HG03439 (cell line): ENCODE measurements around the gene OR51D1.

Source experiments
- ATAC-seq: cut with Tn5 transposase; IDR thresholded peaks from one replicate; pipeline ENCODE4 v1.9.1; 2021; ENCODE audit warnings: mild to moderate bottlenecking, moderate library complexity; ENCODE audit not compliant: unreplicated experiment

Gene OR51D1

DNA sequence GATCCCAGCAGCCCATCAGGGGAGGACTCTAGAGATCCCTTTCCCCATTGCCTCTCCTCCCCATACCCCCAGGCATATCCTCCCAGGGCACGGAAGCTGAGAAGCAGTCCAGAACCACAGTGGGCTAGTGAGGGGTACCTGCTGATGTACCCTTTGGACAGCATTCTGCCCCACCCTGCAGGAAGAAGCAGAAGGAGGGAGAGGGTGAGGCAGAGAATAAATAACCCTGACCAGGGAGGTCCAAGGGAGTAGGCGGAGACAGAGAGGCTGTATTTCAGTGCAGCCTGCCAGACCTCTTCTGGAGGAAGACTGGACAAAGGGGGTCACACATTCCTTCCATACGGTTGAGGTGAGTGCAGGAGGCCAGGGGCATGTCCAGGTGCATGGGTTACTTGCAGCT, 6.4 kb downstream of the OR51D1 start, which contains the start of gene OR51E1:
Gene OR51E1, plus strand, starts transcription at position 301 of the 400 bp plus-strand sequence. CDS start 8,545 bp downstream, outside the sequence.
- no peak for ATAC-seq

DNA sequence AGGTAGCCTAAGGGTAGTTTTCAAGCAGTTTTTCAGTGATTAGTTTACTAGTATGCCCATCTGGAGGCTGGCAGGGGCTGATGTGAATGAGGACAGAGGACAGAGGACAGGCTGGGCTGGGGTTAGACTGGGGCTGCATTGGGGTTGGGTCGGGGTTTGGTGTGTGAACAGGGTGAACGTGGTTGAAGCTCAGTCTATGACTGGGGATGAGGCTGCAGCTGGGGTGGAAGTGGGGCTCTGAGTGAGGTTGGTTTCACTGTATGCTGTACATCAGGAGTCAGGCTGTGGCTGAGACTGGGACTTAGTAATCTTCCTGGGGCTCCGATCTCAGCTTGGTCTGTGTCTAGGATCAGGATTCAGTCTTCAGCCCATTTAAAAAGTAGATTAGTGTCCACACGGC, 7.0 kb downstream of the OR51D1 start:
- no peak for ATAC-seq

- ATAC-seq, result no peak
Observed at GRCh38 chr11:4645974-4646373, 8.7 kb downstream of the OR51D1 start.

- no peak for ATAC-seq
Observed at GRCh38 chr11:4647766-4648165, 10.5 kb downstream of the OR51D1 start.

GRCh38 chr11:4654635-4655369, 17.5 kb downstream of the OR51D1 start:
- no peak for ATAC-seq

DNA sequence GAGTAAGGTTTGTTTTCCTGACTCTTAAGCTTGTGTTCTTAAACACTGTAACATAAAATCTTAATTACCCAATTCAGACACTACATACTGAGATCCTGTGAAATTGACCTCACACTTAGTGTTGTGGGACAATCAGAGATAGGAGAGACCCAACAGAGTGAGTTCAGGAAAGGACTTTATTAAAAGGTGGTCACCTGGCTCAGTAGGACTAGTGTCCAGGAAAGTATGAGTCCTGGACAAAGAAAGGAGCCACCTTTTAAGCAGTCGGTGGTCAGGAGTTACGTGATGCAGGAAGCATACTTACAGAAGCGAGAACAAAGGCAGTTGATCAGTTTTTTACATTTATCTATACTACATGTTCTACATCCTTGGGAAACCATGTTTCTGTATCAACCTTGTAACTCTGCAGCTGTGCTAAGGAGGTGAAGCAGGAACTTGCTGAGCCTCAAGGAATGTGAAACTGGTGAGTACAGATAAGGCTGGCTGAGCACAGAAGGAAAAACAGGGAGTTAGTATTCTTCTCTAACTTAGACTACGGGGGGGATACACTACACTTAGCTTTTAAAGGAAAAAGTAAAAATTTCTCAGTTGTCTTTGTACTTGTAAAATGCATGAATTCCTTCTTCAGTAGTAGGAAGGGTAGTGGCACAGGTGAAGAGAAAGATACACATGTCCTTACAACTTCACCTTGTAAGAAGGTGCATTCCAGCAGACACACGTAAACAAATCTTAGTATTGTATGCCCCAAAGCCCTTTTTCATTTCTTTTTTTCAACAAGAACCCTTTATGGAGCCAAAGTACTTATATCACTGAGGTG, 21.6 kb downstream of the OR51D1 start:
- no peak for ATAC-seq

DNA sequence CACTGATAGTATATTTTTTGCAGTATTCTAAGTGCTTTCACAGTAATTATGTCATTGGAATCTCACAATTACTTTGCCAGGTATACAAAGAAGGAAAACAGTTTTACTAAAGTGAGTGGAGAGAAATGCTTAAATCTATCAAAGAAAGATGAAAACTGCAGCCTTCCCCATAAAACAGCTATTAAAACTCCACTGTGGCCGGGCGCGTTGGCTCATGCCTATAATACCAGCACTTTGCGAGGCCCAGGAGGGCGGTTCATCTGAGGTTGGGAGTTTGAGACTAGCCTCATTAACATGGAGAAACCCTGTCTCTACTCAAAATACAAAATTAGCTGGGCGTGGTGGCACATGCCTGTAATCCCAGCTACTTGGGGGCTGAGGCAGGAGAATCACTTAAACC, 25.6 kb downstream of the OR51D1 start:
- ATAC-seq, result no peak

- ATAC-seq, result no peak
Observed at GRCh38 chr11:4664183-4664582, 26.9 kb downstream of the OR51D1 start.

DNA sequence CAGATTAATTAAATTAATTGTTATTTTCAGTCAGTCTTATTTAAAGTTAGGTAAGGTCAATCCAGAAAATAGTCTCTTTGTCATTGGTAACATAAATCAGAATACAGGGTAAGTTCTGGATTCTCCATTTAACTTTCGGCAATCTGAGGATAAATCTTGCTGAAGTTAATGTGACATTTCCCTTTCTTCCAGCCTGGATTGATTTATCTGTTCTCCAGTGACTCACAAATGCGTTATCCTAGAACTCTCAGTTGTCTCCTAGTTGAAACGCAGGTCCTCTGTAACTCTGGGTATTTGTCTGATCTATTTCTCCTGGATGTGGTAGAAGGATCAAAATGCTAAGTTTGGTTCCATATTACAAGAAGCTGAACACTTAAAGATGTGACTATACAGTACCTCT, 27.5 kb downstream of the OR51D1 start:
- ATAC-seq, result no peak

DNA sequence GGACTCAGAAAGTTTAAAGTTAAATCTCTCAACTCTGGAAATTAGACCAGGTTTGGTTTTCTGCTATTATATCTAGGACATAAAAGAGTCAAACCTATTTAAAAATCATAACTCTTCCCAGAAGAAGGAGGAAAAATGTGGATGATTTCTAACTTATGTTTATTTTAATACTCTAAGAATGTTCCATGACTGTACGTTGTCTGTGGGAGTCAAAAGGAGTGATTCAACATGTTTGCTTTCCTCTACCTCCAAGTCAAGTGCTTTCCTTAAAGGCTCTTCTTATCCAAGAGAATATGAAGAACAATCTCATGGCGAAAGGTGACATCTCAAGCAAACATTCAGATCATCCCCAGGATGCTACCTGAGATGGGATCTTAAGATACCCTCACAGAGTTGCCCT, 28.1 kb downstream of the OR51D1 start:
- ATAC-seq, result no peak

DNA sequence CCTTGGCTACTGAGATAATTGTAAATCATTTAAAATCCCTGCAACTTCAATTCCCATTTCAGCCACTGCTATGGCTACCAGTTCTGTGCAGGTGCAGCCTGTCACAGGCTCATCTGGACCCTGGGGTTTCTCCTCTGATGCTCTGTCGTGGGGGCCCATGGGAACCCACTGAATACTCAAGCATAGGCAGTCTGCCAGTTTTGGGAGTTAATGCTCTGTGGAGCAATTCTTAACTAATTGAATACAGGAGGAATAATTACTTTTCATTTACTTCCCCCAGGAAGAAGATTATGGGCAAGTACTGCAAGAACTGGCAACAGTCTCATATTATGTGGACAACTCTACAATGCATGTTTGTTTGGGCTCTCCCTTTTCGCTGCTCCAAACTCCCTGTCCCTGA, 34.5 kb downstream of the OR51D1 start:
- ATAC-seq, result no peak

DNA sequence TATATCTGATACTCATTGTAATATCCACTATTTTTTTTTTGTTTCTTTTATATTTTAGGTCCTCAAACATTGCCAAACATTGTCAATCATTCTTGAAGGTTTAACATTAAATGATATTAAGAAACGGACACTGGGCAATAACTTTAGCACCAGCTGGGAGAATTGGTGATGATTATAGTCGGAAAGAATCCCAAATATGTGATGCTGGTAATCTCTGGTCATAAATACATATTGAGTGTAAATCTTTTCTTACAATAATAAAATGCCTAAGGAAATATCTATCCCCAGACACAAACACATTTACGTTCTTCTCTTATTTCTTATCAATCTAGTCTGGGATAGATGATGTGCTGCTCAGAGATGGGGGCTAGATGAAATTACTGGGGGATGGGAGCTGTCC, 35.2 kb downstream of the OR51D1 start:
- ATAC-seq, result no peak

DNA sequence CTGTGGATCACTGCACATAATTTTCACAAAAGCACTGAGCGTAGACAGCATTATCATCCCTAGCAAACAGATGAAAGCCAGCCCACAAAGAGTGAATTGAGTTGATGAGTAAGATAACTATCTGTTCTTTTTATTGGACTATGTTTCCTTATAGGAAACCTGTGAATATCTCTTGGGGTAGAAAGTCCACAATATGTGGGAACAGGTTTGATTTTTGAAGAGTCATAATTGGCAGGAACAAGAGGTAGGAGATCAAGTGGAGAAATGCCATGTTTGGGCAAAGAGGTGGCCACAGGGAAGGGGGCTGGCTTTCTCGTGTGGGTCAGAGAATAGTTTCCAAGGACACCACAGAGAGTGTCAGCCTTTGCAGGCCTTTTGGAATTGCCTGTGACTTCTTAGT, 36.5 kb downstream of the OR51D1 start:
- ATAC-seq, result no peak

- no peak for ATAC-seq
Observed at GRCh38 chr11:4677948-4678347, 40.7 kb downstream of the OR51D1 start.

GRCh38 chr11:4680341-4680740, 43.1 kb downstream of the OR51D1 start:
- ATAC-seq, result no peak

GRCh38 chr11:4682623-4683419, 45.5 kb downstream of the OR51D1 start:
- ATAC-seq, result no peak

- no peak for ATAC-seq
Observed at GRCh38 chr11:4684631-4685285, 47.5 kb downstream of the OR51D1 start.
